B cell (primary cell): ENCODE measurements around the gene TWIST2. TPM values are rescaled to one million over a fixed set of nuclear protein-coding genes. Genes with fewer than 3 reads are reported as not detected.

Experiments used
- ATAC-seq: fragments of 200-7000 bp; cut with Tn5 transposase; one replicate; pipeline ENCODE4 v1.10.0; 2021; ENCODE audit warnings: low read depth, mild to moderate bottlenecking, moderate number of reproducible peaks, moderate library complexity
- CTCF ChIA-PET: fragments of 350-600 bp; sonication (Branson Sonifier 250); formaldehyde crosslinking; loops from one replicate; lab custom pipeline; 2021; ENCODE audit warnings: antibody characterized with exemption, inconsistent platforms; lab: Charles Lee
- POLR2A ChIA-PET: fragments of 350-600 bp; sonication (Branson Sonifier 250); formaldehyde crosslinking; loops from one replicate; lab custom pipeline; 2021; ENCODE audit warnings: antibody characterized with exemption; lab: Charles Lee
- DNase-seq: peaks from one replicate; pipeline ENCODE4 v3.0.0; 2013
- H2AFZ ChIP-seq: 2 replicates; pipeline ENCODE4 v1.6.1; 2012; ENCODE audit warnings: mild to moderate bottlenecking, low read depth, low read length; ENCODE audit not compliant: insufficient read depth, poor library complexity, severe bottlenecking
- H3K27ac ChIP-seq, 2 donors: 1 replicate in 1 of 2; 2 replicates in 1 of 2; pipeline ENCODE4 v1.5.1; 2012 to 2013; ENCODE audit warnings: low read length in 2 of 2, mild to moderate bottlenecking in 2 of 2, moderate library complexity in 1 of 2
- H3K27me3 ChIP-seq, 4 experiments: fragments of 200-600 bp in 1 of 4; sonication (generic) in 1 of 4; replicated peaks in 1 of 4; 1 replicate in 2 of 4; 2 replicates in 2 of 4; pipeline versions ENCODE4 v1.6.1 to v1.7.0; 2013 to 2016; ENCODE audit warnings: low read length in 3 of 4, mild to moderate bottlenecking in 2 of 4, mixed read lengths in 1 of 4, moderate library complexity in 1 of 4; ENCODE audit not compliant: insufficient read depth in 4 of 4, control insufficient read depth in 3 of 4; ENCODE audit errors: control extremely low read depth in 1 of 4
- H3K36me3 ChIP-seq, 2 experiments: replicated peaks in 1 of 2; 1 replicate in 1 of 2; 2 replicates in 1 of 2; pipeline versions ENCODE4 v1.6.1 to v1.7.1; 2013; ENCODE audit warnings: low read length in 1 of 2; ENCODE audit not compliant: insufficient read depth in 2 of 2, control insufficient read depth in 1 of 2; ENCODE audit errors: control extremely low read depth in 1 of 2, extremely low read depth in 1 of 2
- H3K4me1 ChIP-seq, 2 donors: fragments of 200-600 bp in 1 of 2; sonication (generic) in 1 of 2; 1 replicate in 1 of 2; 2 replicates in 1 of 2; pipeline versions ENCODE4 v1.5.1 to v1.6.1; 2013 to 2017; ENCODE audit warnings: low read length in 2 of 2; ENCODE audit not compliant: control insufficient read depth in 2 of 2, insufficient read depth in 2 of 2
- H3K4me2 ChIP-seq: replicated peaks from 2 replicates; pipeline ENCODE3; 2012; ENCODE audit warnings: mild to moderate bottlenecking, low read depth, low read length; ENCODE audit not compliant: poor library complexity, severe bottlenecking
- H3K4me3 ChIP-seq, 5 experiments: fragments of 200-600 bp in 1 of 5; sonication (generic) in 1 of 5; 1 replicate in 3 of 5; 2 replicates in 2 of 5; pipeline versions ENCODE4 v1.5.1 to v1.7.0; 2011 to 2016; ENCODE audit warnings: low read length in 4 of 5, mild to moderate bottlenecking in 4 of 5, low read depth in 2 of 5, control low read depth in 1 of 5, moderate library complexity in 1 of 5; ENCODE audit not compliant: insufficient read depth in 1 of 5; ENCODE audit errors: control extremely low read depth in 1 of 5, extremely low read depth in 1 of 5
- H3K79me2 ChIP-seq: fragments of 200-600 bp; sonication (generic); one replicate; pipeline ENCODE4 v1.6.0; 2016; ENCODE audit warnings: low read length; ENCODE audit not compliant: control insufficient read depth, insufficient read depth
- H3K9ac ChIP-seq: fragments of 200-600 bp; sonication (generic); 2 replicates; pipeline ENCODE4 v1.6.1; 2017; ENCODE audit warnings: mild to moderate bottlenecking, low read length, moderate library complexity
- H3K9me3 ChIP-seq, 3 donors: one replicate each; pipeline versions ENCODE4 v1.6.1 to v1.7.1; 2013; ENCODE audit warnings: low read length in 2 of 3; ENCODE audit not compliant: control insufficient read depth in 2 of 3, insufficient read depth in 1 of 3; ENCODE audit errors: control extremely low read depth in 1 of 3
- H4K20me1 ChIP-seq: 2 replicates; pipeline ENCODE4 v1.6.0; 2012; ENCODE audit warnings: mild to moderate bottlenecking, low read length; ENCODE audit not compliant: insufficient read depth, control insufficient read depth, poor library complexity, severe bottlenecking
- H3K27ac Mint-ChIP-seq: one replicate; pipeline ENCODE4 v1.8.0; 2021; ENCODE audit warnings: mixed read lengths
- H3K27me3 Mint-ChIP-seq: one replicate; pipeline ENCODE4 v1.8.0; 2021; ENCODE audit warnings: mixed read lengths
- H3K4me1 Mint-ChIP-seq: one replicate; pipeline ENCODE4 v1.8.0; 2021; ENCODE audit warnings: mixed read lengths
- H3K4me3 Mint-ChIP-seq: one replicate; pipeline ENCODE4 v1.8.0; 2021; ENCODE audit warnings: mixed read lengths
- H3K9me3 Mint-ChIP-seq: one replicate; pipeline ENCODE4 v1.8.0; 2022; ENCODE audit warnings: mixed read lengths; ENCODE audit not compliant: insufficient read depth
- CTCF ChIP-seq: fragments of 200-600 bp; IDR thresholded peaks from one replicate; pipeline ENCODE4 v1.8.0; 2022; ENCODE audit warnings: antibody characterized with exemption, mild to moderate bottlenecking
- EZH2 ChIP-seq: IDR thresholded peaks from 2 replicates; pipeline ENCODE4 v1.6.1; 2012; ENCODE audit warnings: borderline replicate concordance, low read depth, mild to moderate bottlenecking, moderate library complexity, low read length; ENCODE audit not compliant: insufficient read depth, poor library complexity, severe bottlenecking
- WGBS: methylation state at CpG from one replicate; pipeline ENCODE4 v1.1.5; 2013; ENCODE audit warnings: missing lambda C conversion rate; ENCODE audit not compliant: insufficient coverage; 5-methylcytosine and 5-hydroxymethylcytosine counted together
- intact Hi-C: fragments of 100-400 bp; cut with micrococcal nuclease; formaldehyde crosslinking; loops from one replicate; pipeline ENCODE4 v1.10.0; 2022
- polyA plus RNA-seq: library from polyadenylated mRNA; depleted of rRNA; stranded (reverse); fragments of >200 nt; gene quantifications from 2 replicates; pipeline ENCODE4 v1.2.3, GENCODE V29; 2012
- total RNA-seq, 2 donors: library from RNA; stranded (reverse); fragments of 120-200 nt in 1 of 2; gene quantifications; 1 replicate in 1 of 2; 2 replicates in 1 of 2; pipeline versions ENCODE4 v1.2.3 to v1.2.4, GENCODE V29; 2013 to 2022

TWIST2 gene
- total and polyA plus RNA-seq, 2 donors (not counting 1 experiment from before 2014, with no cell fraction given): 0.07 TPM; not detected in 1

GRCh38 chr2:238873381-238873801 lies 25.5 kb downstream of the TWIST2 start:
- Mint-ChIP-seq H3K4me1 (no peaks in the 10 kb centered on the region), H3K4me3 (no peak overlapping the region), H3K27ac (no peak overlapping the region), H3K9me3 (no peaks in the 10 kb centered on the region), H3K27me3 (peaks cover 8% of the 10 kb centered on the region)
- POLR2A ChIA-PET: no interaction called here
- H2AFZ ChIP-seq: no peak overlapping the region
- CTCF ChIA-PET: no interaction called here
- no peaks in the 10 kb centered on the region for H3K36me3 ChIP-seq
- no peaks in the 10 kb centered on the region for H3K27me3 ChIP-seq
- no peaks in the 10 kb centered on the region for H4K20me1 ChIP-seq
- H3K9ac ChIP-seq: no peak overlapping the region
- no peak overlapping the region for H3K27ac ChIP-seq
- H3K9me3 ChIP-seq: peaks cover 0 to 13% (median 0%) of the 10 kb centered on the region in 3 donors
- H3K79me2 ChIP-seq: no peaks in the 10 kb centered on the region
- H3K4me1 ChIP-seq: no peaks in the 10 kb centered on the region
- TF ChIP-seq CTCF: no peak
- no peak for TF ChIP-seq EZH2
- DNase-seq: no peak
- intact Hi-C loops: no loop called here
- H3K4me3 ChIP-seq: no peak overlapping the region
- ATAC-seq: no peak
- no peak overlapping the region for H3K4me2 ChIP-seq
- 89% methylated on average over 16 of the region's 16 CpGs for WGBS

GRCh38 chr2:238873841-238874240 lies 26.0 kb downstream of the TWIST2 start:
- Mint-ChIP-seq H3K27ac (no peak overlapping the region), H3K9me3 (no peaks in the 10 kb centered on the region), H3K4me1 (no peaks in the 10 kb centered on the region), H3K27me3 (peaks cover 8% of the 10 kb centered on the region), H3K4me3 (no peak overlapping the region)
- no peaks in the 10 kb centered on the region for H3K36me3 ChIP-seq
- WGBS: 89% methylated on average over 6 of the region's 6 CpGs
- no peak overlapping the region for H3K4me3 ChIP-seq
- ATAC-seq: no peak
- H3K9ac ChIP-seq: no peak overlapping the region
- intact Hi-C loops: no loop called here
- ChIA-PET CTCF (no interaction called here), POLR2A (no interaction called here)
- no peak overlapping the region for H3K27ac ChIP-seq
- no peak overlapping the region for H2AFZ ChIP-seq
- H4K20me1 ChIP-seq: no peaks in the 10 kb centered on the region
- peaks cover 0 to 14% (median 0%) of the 10 kb centered on the region in 3 donors for H3K9me3 ChIP-seq
- H3K4me1 ChIP-seq: no peaks in the 10 kb centered on the region
- H3K27me3 ChIP-seq: no peaks in the 10 kb centered on the region
- TF ChIP-seq CTCF: no peak
- TF ChIP-seq EZH2: no peak
- H3K79me2 ChIP-seq: no peaks in the 10 kb centered on the region
- no peak for DNase-seq
- no peak overlapping the region for H3K4me2 ChIP-seq
